ENCODE data around the gene PFDN1. TPM values are rescaled to one million over a fixed set of nuclear protein-coding genes. Genes with fewer than 3 reads are reported as not detected.

PFDN1 gene
- total and polyA plus RNA-seq, 9 of the 15 experiments (the other 6 are each of a cell fraction or from before 2014, with no cell fraction given) = 45.5 to 215 (median 78.0) TPM

DNA sequence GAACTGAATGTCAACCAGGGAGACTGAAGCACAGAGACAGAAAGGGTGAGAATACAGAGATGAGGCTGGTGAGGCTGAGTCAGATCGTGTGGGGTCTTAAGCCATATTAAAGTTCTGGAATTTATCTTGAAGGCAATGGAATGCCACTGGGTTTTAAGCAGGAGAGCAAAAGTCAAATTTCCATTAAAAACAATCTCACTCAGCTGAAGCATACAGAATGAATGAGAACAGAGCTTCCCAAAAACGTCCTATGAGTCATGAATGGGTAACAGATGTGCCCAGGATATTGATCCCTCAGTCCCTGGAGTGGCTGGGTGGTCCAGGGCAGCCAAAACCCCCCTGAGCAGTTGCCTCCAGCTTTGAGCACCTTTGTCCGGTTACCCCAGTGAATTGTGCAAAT lies 44.9 kb downstream of the PFDN1 start:
- Histone ChIP-seq H3K36me3 (ENCODE audit: control insufficient read depth, insufficient read depth, low read length) (peaks cover 29% of the 10 kb centered on the region; the same call in 2 of the 3 replicates), H3K79me2 (ENCODE audit: control insufficient read depth, insufficient read depth, low read length) (peaks cover 17% of the 10 kb centered on the region; the same call in 2 of the 3 replicates), H3K9me1 (ENCODE audit: control insufficient read depth, insufficient read depth, low read length) (no peaks in the 10 kb centered on the region), H3K27ac (ENCODE audit: extremely low read depth, low read depth, low read length) (no peak overlapping the region), H2AFZ (ENCODE audit: low read depth, low read length) (no peak overlapping the region), H3K27me3 (ENCODE audit: control insufficient read depth in 2 of 2, insufficient read depth in 2 of 2, low read length in 2 of 2) (no peaks in the 10 kb centered on the region), H3K4me3 (no peak overlapping the region), H3K4me1 (replicated peaks in 1 of 2; ENCODE audit: control insufficient read depth in 2 of 2, insufficient read depth in 2 of 2, low read length in 2 of 2) (peaks cover 3 to 9% of the 10 kb centered on the region in 2 experiments; a peak in 3 of 5 replicates), H3K9me3 (replicated peaks; ENCODE audit: control insufficient read depth, insufficient read depth, low read depth, low read length) (no peaks in the 10 kb centered on the region), H3K4me2 (ENCODE audit: insufficient read depth, low read length) (no peak overlapping the region), H3K9ac (ENCODE audit: insufficient read depth in 1 of 2, low read depth in 2 of 2, low read length in 2 of 2) (0 out of 4 replicates have a peak overlapping the region, but pooled peaks of 1 of the 2 experiments have one; percentile 11), H4K20me1 (replicated peaks; ENCODE audit: control insufficient read depth, insufficient read depth, low read length) (peaks cover 4% of the 10 kb centered on the region; the same call in 1 of the 2 replicates)
- intact Hi-C loops (cut with micrococcal nuclease) (no loop called here), in situ Hi-C loops (cut with MboI) (no loop called here)
- ChIA-PET POLR2A (interaction anchor here (1.0 kb wide), 1 partner anchor 21 kb away, joined by 5 read pairs; no protein-coding TSS in a partner anchor), CTCF (ENCODE audit: low intra/inter-chr PET ratio) (no interaction called here)
- FAIRE-seq = no peak
- no TSS peak for BruUV-seq (replicated peaks)
- no peak for DNase-seq (ENCODE audit: extremely low read depth in 1 of 4, low spot score in 3 of 4)
- WGBS (ENCODE audit: insufficient coverage, low coverage, missing lambda C conversion rate) = 57% methylated on average over 3 of the region's 3 CpGs
- no peak for ATAC-seq
- TF ChIP-seq, protein P1, sequence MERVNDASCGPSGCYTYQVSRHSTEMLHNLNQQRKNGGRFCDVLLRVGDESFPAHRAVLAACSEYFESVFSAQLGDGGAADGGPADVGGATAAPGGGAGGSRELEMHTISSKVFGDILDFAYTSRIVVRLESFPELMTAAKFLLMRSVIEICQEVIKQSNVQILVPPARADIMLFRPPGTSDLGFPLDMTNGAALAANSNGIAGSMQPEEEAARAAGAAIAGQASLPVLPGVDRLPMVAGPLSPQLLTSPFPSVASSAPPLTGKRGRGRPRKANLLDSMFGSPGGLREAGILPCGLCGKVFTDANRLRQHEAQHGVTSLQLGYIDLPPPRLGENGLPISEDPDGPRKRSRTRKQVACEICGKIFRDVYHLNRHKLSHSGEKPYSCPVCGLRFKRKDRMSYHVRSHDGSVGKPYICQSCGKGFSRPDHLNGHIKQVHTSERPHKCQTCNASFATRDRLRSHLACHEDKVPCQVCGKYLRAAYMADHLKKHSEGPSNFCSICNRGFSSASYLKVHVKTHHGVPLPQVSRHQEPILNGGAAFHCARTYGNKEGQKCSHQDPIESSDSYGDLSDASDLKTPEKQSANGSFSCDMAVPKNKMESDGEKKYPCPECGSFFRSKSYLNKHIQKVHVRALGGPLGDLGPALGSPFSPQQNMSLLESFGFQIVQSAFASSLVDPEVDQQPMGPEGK (CRISPR knock-in tag; IDR thresholded peaks at IDR 0.05; ENCODE audit: borderline replicate concordance) = no peak
- TF ChIP-seq ZNF696 (CRISPR knock-in tag; conservative IDR thresholded peaks at IDR 0.05) (no peak), EP300 (IDR thresholded peaks at IDR 0.05; ENCODE audit: low read length) (no peak), NRF1 (conservative IDR thresholded peaks at IDR 0.05 in 1 of 2, IDR thresholded peaks at IDR 0.05 in 1 of 2) (no peak), HMGXB4 (CRISPR knock-in tag; IDR thresholded peaks at IDR 0.05) (no peak), ZNF77 (CRISPR knock-in tag; IDR thresholded peaks at IDR 0.05) (no peak), ZNF449 (CRISPR knock-in tag; IDR thresholded peaks at IDR 0.05) (no peak), HNRNPUL1 (IDR thresholded peaks at IDR 0.05; ENCODE audit: low read length) (no peak)
- TF ChIP-seq, protein P2, sequence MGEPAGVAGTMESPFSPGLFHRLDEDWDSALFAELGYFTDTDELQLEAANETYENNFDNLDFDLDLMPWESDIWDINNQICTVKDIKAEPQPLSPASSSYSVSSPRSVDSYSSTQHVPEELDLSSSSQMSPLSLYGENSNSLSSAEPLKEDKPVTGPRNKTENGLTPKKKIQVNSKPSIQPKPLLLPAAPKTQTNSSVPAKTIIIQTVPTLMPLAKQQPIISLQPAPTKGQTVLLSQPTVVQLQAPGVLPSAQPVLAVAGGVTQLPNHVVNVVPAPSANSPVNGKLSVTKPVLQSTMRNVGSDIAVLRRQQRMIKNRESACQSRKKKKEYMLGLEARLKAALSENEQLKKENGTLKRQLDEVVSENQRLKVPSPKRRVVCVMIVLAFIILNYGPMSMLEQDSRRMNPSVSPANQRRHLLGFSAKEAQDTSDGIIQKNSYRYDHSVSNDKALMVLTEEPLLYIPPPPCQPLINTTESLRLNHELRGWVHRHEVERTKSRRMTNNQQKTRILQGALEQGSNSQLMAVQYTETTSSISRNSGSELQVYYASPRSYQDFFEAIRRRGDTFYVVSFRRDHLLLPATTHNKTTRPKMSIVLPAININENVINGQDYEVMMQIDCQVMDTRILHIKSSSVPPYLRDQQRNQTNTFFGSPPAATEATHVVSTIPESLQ (CRISPR knock-in tag; IDR thresholded peaks at IDR 0.05) = no peak
- TF ChIP-seq, protein P3, sequence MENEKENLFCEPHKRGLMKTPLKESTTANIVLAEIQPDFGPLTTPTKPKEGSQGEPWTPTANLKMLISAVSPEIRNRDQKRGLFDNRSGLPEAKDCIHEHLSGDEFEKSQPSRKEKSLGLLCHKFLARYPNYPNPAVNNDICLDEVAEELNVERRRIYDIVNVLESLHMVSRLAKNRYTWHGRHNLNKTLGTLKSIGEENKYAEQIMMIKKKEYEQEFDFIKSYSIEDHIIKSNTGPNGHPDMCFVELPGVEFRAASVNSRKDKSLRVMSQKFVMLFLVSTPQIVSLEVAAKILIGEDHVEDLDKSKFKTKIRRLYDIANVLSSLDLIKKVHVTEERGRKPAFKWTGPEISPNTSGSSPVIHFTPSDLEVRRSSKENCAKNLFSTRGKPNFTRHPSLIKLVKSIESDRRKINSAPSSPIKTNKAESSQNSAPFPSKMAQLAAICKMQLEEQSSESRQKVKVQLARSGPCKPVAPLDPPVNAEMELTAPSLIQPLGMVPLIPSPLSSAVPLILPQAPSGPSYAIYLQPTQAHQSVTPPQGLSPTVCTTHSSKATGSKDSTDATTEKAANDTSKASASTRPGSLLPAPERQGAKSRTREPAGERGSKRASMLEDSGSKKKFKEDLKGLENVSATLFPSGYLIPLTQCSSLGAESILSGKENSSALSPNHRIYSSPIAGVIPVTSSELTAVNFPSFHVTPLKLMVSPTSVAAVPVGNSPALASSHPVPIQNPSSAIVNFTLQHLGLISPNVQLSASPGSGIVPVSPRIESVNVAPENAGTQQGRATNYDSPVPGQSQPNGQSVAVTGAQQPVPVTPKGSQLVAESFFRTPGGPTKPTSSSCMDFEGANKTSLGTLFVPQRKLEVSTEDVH (IDR thresholded peaks at IDR 0.05; ENCODE audit: low read depth, partially characterized antibody) = no peak
- TF ChIP-seq, protein P4, sequence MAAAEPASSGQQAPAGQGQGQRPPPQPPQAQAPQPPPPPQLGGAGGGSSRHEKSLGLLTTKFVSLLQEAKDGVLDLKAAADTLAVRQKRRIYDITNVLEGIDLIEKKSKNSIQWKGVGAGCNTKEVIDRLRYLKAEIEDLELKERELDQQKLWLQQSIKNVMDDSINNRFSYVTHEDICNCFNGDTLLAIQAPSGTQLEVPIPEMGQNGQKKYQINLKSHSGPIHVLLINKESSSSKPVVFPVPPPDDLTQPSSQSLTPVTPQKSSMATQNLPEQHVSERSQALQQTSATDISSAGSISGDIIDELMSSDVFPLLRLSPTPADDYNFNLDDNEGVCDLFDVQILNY (CRISPR knock-in tag; IDR thresholded peaks at IDR 0.05) = no peak

Data from K562 (cell line).